Astrocyte of the cerebellum (primary cell): ENCODE results near the gene FOXP1.

Source experiments
- DNase-seq: peaks from one replicate; pipeline ENCODE4 v3.0.0-alpha.2; 2011; ENCODE audit warnings: low read depth
- H3K4me3 ChIP-seq: 2 replicates; pipeline ENCODE4 v1.5.1; 2011; ENCODE audit warnings: mild to moderate bottlenecking, low read depth, low read length, moderate library complexity
- CTCF ChIP-seq: IDR thresholded peaks from 2 replicates; pipeline ENCODE4 v1.5.1; 2012; ENCODE audit warnings: low read length, low read depth, moderate library complexity, mild to moderate bottlenecking; ENCODE audit errors: missing control alignments
- in situ Hi-C: cut with HindIII; loops from 2 replicates; pipeline ENCODE4 v1.10.0; 2017; ENCODE audit warnings: low sequenced_read_pairs

FOXP1 gene

GRCh38 chr3:71185733-71186455, 397.6 kb downstream of the FOXP1 start:
- no peak overlapping the region for H3K4me3 ChIP-seq
- in situ Hi-C loops, result no loop called here
- no peak for DNase-seq
- TF ChIP-seq CTCF, result no peak

DNA sequence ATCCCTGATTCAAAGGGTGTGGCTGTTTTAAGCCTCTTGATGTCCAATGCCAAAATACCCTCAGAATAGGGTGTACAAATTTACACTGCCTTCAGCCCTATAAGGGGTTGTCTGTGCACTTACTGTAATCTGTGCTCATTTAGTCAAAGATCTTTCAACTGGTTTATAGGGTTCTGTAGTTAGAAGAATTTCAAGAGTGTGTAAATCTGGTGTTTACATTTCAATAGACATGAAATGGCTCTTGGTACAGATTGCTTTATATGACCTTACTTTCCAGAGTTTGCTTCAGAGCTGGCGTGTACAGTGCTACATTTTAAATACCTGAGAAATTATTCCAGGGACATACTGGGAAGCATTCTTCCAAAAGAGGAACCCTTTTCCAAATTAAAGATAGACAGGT, 399.3 kb downstream of the FOXP1 start:
- TF ChIP-seq CTCF, result no peak
- DNase-seq, result no peak
- in situ Hi-C loops, result no loop called here
- H3K4me3 ChIP-seq, result no peak overlapping the region

DNA sequence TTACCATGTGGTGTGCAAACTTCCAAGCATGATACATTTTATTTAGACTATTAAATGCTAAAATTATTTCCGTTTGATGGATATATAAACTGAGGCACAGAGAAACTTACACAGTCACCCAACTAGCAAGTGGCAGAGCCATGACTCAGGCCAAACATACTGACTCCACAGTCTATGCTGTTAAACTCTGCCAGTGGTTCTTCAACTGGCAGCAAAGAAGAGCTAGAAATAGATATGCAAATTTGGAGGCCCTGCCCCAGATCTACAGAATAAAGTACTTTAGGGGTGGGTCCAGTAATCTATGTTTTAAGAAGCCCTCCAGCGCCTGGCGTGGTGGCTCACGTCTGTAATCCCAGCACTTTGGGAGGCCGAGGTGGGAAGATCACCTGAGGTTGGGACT, 400.0 kb downstream of the FOXP1 start:
- H3K4me3 ChIP-seq, result no peak overlapping the region
- in situ Hi-C loops, result no loop called here
- DNase-seq, result no peak
- no peak for TF ChIP-seq CTCF

DNA sequence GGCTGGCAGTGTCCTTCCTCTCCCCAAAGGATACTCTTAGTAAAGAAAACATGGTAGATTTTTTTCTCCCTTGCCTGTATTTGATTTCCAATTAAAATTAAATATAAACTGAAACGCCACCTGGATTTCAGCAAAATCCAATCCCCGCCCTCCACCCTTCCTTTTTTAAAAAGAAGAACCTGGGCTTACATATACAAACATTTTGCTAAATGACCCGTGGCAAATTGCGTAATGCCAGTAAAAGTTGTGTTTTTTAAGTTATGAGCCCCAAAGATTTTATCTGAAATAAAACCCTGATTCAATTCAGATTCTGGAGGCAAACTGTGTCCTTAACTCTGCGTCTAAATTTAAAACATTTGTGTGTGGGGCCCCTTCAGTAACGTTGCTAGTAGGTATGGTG, 403.0 kb downstream of the FOXP1 start:
- in situ Hi-C loops, result no loop called here
- no peak overlapping the region for H3K4me3 ChIP-seq
- no peak for TF ChIP-seq CTCF
- DNase-seq, result no peak

DNA sequence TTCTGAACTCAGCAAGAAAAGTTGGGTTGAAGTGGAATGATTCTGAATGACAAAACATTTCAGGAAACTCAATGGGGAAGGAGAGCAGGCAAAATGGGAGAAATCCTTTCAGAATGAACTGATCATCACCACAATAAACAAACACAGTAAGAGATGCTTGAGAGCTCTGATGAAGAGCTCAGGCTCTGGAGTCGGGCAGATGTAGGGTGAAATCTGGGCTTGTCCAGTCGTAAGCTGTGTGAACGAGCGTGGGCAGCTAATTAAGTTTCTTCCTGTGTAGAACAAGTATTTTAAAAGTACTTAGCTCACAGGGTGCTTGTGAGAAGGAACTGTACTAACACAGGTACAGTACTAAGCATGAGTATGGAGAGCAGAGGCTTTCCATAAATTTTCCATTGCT, 406.2 kb downstream of the FOXP1 start:
- TF ChIP-seq CTCF, result no peak
- no peak for DNase-seq
- no peak overlapping the region for H3K4me3 ChIP-seq
- in situ Hi-C loops, result no loop called here

DNA sequence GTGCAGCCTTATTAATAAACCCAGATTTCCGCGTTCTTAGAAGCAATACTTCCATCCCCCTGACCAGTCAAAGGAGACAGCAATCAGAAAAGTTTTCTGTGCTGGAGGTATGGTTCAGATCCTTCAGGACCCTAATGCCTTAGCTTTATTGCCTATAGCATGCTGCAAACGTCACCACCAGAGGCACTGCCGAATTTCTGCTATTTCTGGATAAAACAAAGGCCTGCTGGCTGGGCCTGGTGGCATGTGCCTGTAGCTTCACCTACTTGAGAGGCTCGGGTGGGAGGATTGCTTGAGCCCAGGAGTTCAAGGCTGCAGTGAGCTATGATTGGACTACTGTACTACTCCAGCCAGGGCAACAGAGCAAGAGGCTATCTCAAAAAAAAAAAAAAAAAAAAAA, 407.2 kb downstream of the FOXP1 start:
- in situ Hi-C loops, result no loop called here
- no peak overlapping the region for H3K4me3 ChIP-seq
- no peak for DNase-seq
- TF ChIP-seq CTCF, result no peak
